Camera-type eye (tissue), 1 donor: ENCODE measurements around the gene KLHL10. TPM values are rescaled to one million over a fixed set of nuclear protein-coding genes. Genes with fewer than 3 reads are reported as not detected.

ENCODE experiments used
- total RNA-seq: library from RNA; depleted of rRNA; stranded (reverse); fragments of >200 nt; gene quantifications from one replicate; pipeline ENCODE4 v1.2.3, GENCODE V29; 2014

KLHL10 gene
- total RNA-seq, result 0.16 TPM

GRCh38 chr17:41837761-41838538, at the start of gene KLHL10:
KLHL10 (plus strand) TSS chr17:41837825; CDS start chr17:41837933, 108 bp downstream.

DNA sequence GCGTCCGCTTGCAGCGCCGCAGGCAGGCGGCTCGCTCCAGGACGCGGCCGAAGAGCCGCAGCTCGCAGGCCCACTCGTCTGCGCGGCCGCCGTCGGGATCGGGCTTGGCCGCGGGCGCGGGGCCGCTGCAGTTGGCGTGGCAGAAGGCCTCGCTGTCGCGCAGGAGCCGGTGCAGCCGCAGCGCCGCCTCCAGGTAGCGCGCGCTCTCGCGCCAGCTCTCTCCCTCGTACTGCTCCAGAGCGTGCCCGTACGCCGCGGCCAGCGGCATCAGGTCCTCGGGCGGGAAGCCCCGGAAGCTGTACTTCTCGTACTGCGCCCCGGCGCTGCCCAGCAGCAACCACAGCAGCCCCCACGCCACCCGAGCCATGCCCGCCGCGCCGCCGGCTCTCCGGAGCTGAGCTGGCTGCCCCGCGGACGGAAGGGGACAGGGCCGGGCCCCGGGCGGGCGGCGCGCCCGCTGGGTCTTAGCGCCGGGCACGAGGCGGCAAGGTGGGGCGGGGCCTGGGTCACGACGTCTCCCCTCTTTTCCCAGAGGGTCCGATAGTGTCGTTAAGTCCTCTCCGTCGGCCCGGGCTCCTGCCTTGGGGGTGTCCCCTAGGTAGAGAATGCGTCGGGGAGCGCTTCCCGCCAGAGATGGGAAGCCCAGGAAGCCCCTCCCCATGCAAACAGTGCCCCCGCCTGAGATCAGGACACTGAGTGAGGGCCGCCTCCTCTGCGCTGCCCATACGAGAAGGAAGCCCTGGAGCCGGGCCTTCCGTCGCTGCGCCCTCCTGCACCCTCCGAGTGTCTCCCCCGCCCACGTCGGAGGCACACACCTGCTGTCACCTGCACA, 25.9 kb upstream of the KLHL10 start, which contains the start of gene P3H4:
TSS of gene P3H4 (minus strand) at position 401 of the 832 bp plus-strand sequence. CDS start at position 367, 34 bp downstream.

DNA sequence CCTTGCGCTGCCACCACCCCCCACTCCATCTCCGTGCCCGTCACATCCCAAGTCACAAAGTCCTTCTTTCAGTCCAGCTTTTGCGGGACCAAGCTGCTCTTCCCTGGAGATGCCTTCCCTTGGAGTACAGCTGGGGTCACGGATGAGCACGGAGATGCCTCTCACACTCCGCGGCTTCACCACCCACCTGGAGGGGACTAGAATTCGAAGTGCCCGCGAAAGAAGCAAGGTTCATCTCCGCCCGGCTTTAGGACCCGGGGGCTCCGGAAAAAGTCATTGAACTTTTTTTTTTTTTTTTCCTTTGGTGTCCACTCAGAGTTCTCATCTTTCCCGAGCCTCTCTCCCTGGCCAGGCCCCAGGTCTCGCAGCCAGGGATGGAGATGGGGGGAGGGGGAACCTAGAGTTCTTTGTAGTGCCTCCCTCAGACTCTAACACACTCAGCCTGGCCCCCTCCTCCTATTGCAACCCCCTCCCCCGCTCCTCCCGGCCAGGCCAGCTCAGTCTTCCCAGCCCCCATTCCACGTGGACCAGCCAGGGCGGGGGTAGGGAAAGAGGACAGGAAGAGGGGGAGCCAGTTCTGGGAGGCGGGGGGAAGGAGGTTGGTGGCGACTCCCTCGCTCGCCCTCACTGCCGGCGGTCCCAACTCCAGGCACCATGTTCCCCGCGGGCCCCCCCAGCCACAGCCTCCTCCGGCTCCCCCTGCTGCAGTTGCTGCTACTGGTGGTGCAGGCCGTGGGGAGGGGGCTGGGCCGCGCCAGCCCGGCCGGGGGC, 25.1 kb upstream of the KLHL10 start, which contains the start of gene FKBP10:
TSS of gene FKBP10 (plus strand) at position 624 of the 771 bp plus-strand sequence. CDS start at position 655, 31 bp downstream.

GRCh38 chr17:41835800-41836549, 1.6 kb upstream of the KLHL10 start, which contains the start of gene NT5C3B:
NT5C3B (minus strand) TSS chr17:41836232; CDS start chr17:41836193, 39 bp downstream.

DNA sequence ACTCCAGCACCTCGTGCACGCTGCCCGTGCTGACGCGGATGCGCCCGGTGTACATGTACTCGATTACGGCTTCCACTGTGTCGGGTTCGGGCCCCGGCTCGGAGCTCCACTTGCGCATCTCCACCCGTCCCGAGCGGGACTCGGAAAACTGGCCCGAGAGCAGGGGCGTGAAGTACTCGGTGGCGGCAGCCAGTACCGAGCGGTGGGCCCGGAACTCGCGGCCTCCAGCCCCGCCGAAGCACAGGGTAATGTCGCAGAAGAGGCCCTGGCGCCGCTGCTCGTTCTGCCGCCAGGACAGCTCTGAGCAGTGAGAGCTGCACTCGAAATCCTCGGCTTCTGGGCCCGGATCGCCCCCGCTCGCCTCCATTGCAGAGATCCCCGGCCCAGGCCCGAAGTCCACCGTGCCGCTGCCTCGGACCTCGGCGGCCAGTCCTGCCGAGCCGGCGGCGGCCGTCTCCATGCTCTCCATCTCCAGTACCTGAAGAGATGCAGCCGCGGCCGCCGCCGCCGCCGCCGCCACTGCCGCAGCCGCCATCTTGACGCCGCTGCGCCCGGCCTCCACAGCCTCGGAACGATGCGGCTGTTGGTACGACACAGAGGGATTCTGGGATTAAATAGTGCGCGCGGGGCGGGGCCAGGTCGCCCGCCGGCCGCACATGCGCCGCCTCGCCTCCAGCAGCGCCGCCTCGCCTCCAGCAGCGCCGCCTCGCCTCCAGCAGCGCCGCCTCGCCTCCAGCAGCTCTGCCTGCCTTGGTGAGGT, 27.4 kb downstream of the KLHL10 start, which contains the start of gene KLHL11:
TSS of gene KLHL11 (minus strand) at position 588 of the 760 bp plus-strand sequence. CDS start at position 535, 53 bp downstream.

Other genes starting within 250 kb of the KLHL10 start
- 0.66 TPM for gene KRT16, start 225.1 kb upstream of the KLHL10 start, total RNA-seq
- gene KRT17, start 213.2 kb upstream of the KLHL10 start, total RNA-seq, result 39.9 TPM
- gene EIF1, start 148.9 kb upstream of the KLHL10 start, total RNA-seq, result 247 TPM
- not detected for gene GAST, start 125.5 kb upstream of the KLHL10 start, total RNA-seq
- gene HAP1, start 103.2 kb upstream of the KLHL10 start, total RNA-seq, result 0.38 TPM
- 104 TPM for gene JUP, start 51.1 kb upstream of the KLHL10 start, total RNA-seq
- 34.0 TPM for gene P3H4, start 25.9 kb upstream of the KLHL10 start, total RNA-seq
- 167 TPM for gene FKBP10, start 24.8 kb upstream of the KLHL10 start, total RNA-seq
- 70.3 TPM for gene NT5C3B, start 1.6 kb upstream of the KLHL10 start, total RNA-seq
- 83.0 TPM for gene KLHL11, start 27.6 kb downstream of the KLHL10 start, total RNA-seq
- gene ACLY, start 81.1 kb downstream of the KLHL10 start, total RNA-seq, result 145 TPM
- 2.9 TPM for gene ODAD4, start 92.8 kb downstream of the KLHL10 start, total RNA-seq
- 64.6 TPM for gene CNP, start 129.0 kb downstream of the KLHL10 start, total RNA-seq
- 103 TPM for gene DNAJC7, start 179.6 kb downstream of the KLHL10 start, total RNA-seq
- 45.6 TPM for gene NKIRAS2, start 182.3 kb downstream of the KLHL10 start, total RNA-seq
- 7.9 TPM for gene C17orf113, start 212.8 kb downstream of the KLHL10 start, total RNA-seq